Left lung (tissue), 10 donors: ENCODE results near the gene TMEM184B. TPM values are rescaled to one million over a fixed set of nuclear protein-coding genes. Genes with fewer than 3 reads are reported as not detected.

ENCODE experiments used
- ATAC-seq: fragments of 200-7000 bp; cut with Tn5 transposase; one replicate; pipeline ENCODE4 v1.9.1; 2020; ENCODE audit warnings: moderate library complexity
- DNase-seq, 4 donors: peaks; one replicate each; pipeline ENCODE4 v3.0.0-alpha.2; 2013 to 2020
- H3K27ac ChIP-seq, 2 donors: fragments of 200-600 bp; sonication (generic) in 1 of 2; one replicate each; pipeline versions ENCODE4 v1.5.0 to v1.8.0; 2020 to 2021
- H3K27me3 ChIP-seq, 2 donors: fragments of 200-600 bp; sonication (generic) in 1 of 2; one replicate each; pipeline versions ENCODE4 v1.5.0 to v1.8.0; 2020 to 2021
- H3K36me3 ChIP-seq, 2 donors: fragments of 200-600 bp; sonication (generic) in 1 of 2; one replicate each; pipeline versions ENCODE4 v1.5.0 to v1.8.0; 2020 to 2021
- H3K4me1 ChIP-seq, 2 donors: fragments of 200-600 bp; one replicate each; pipeline ENCODE4 v1.8.0; 2021
- H3K4me3 ChIP-seq, 2 donors: fragments of 200-600 bp; sonication (generic) in 1 of 2; one replicate each; pipeline versions ENCODE4 v1.5.0 to v1.8.0; 2020 to 2021; ENCODE audit warnings: mild to moderate bottlenecking in 1 of 2
- H3K9me3 ChIP-seq, 2 donors: fragments of 200-600 bp; sonication (generic) in 1 of 2; one replicate each; pipeline versions ENCODE4 v1.5.0 to v1.8.0; 2020 to 2021
- CTCF ChIP-seq, 2 donors: fragments of 200-600 bp; sonication (generic) in 1 of 2; IDR thresholded peaks; one replicate each; pipeline versions ENCODE4 v1.5.0 to v1.8.0; 2021; ENCODE audit warnings: antibody characterized with exemption in 2 of 2
- intact Hi-C, 2 donors: fragments of 100-400 bp; cut with DNase I; formaldehyde crosslinking; loops; one replicate each; pipeline versions ENCODE4 v1.11.2 to v1.14.2; 2022
- polyA plus RNA-seq, 6 donors: library from polyadenylated mRNA; unstranded; fragments of 120-200 nt; gene quantifications; one replicate each; pipeline ENCODE4 v1.2.1, GENCODE V29; 2013; ENCODE audit not compliant: insufficient read length in 6 of 6
- total RNA-seq, 2 donors: library from RNA; stranded (reverse); fragmentation: NEBNext Ultra II Directional; extraction: Animal tissue kit (Norgen Biotek cat#: 25700); gene quantifications; one replicate each; pipeline ENCODE4 v1.2.1, GENCODE V29; 2021
- donor health status: DM: no; HTN: yes; CAD: no.
- donor health status: DM: no; HTN: no; CAD: no.

TMEM184B gene
- total and polyA plus RNA-seq, 8 donors: 33.7 to 98.3 (median 39.8) TPM

GRCh38 chr22:38300197-38300945 is 27.6 kb upstream of the TMEM184B start:
- Histone ChIP-seq H3K36me3 (peaks cover 6 to 77% of the 10 kb centered on the region in 2 donors), H3K4me1 (peaks cover 10 to 17% of the 10 kb centered on the region in 2 donors), H3K27me3 (no peaks in the 10 kb centered on the region), H3K27ac (no peak overlapping the region), H3K9me3 (no peaks in the 10 kb centered on the region), H3K4me3 (no peak overlapping the region)
- DNase-seq: no peak
- ATAC-seq: no peak
- no peak for TF ChIP-seq CTCF (IDR thresholded peaks at IDR 0.05)
- intact Hi-C loops: no loop called here

- H3K9me3 ChIP-seq: no peaks in the 10 kb centered on the region
- TF ChIP-seq CTCF (IDR thresholded peaks at IDR 0.05): no peak
- H3K36me3 ChIP-seq: peaks cover 6 to 83% of the 10 kb centered on the region in 2 donors
- intact Hi-C loops: no loop called here
- no peak overlapping the region for H3K4me3 ChIP-seq
- DNase-seq (no peak), ATAC-seq (peak; percentile 19)
- H3K27me3 ChIP-seq: no peaks in the 10 kb centered on the region
- no peak overlapping the region for H3K27ac ChIP-seq
- peaks cover 6 to 12% of the 10 kb centered on the region in 2 donors for H3K4me1 ChIP-seq
Measured at GRCh38 chr22:38299770-38300102, 26.9 kb upstream of the TMEM184B start.

- Histone ChIP-seq H3K4me3 (no peak overlapping the region), H3K27ac (no peak overlapping the region), H3K4me1 (no peaks in the 10 kb centered on the region), H3K27me3 (no peaks in the 10 kb centered on the region), H3K9me3 (no peaks in the 10 kb centered on the region), H3K36me3 (peaks cover 6 to 96% of the 10 kb centered on the region in 2 donors)
- intact Hi-C loops: no loop called here
- peak in 1 of 2 donors; percentile 46 for TF ChIP-seq CTCF (IDR thresholded peaks at IDR 0.05)
- DNase-seq (no peak), ATAC-seq (peak; percentile 21)
Measured at GRCh38 chr22:38298312-38299005, 25.6 kb upstream of the TMEM184B start.

GRCh38 chr22:38296372-38296771 is 23.6 kb upstream of the TMEM184B start:
- Histone ChIP-seq H3K27ac (no peak overlapping the region), H3K36me3 (peaks cover 6 to 100% of the 10 kb centered on the region in 2 donors), H3K9me3 (no peaks in the 10 kb centered on the region), H3K4me3 (no peak overlapping the region), H3K27me3 (no peaks in the 10 kb centered on the region), H3K4me1 (no peaks in the 10 kb centered on the region)
- TF ChIP-seq CTCF (IDR thresholded peaks at IDR 0.05): no peak
- ATAC-seq (no peak), DNase-seq (no peak)
- intact Hi-C loops: no loop called here

GRCh38 chr22:38295863-38296262 is 23.1 kb upstream of the TMEM184B start:
- H3K27me3 ChIP-seq: no peaks in the 10 kb centered on the region
- intact Hi-C loops: no loop called here
- no peak for TF ChIP-seq CTCF (IDR thresholded peaks at IDR 0.05)
- no peaks in the 10 kb centered on the region for H3K9me3 ChIP-seq
- H3K4me3 ChIP-seq: no peak overlapping the region
- no peak for DNase-seq
- peaks cover 1 to 100% of the 10 kb centered on the region in 2 donors for H3K36me3 ChIP-seq
- no peaks in the 10 kb centered on the region for H3K4me1 ChIP-seq
- no peak overlapping the region for H3K27ac ChIP-seq
- no peak for ATAC-seq
